SK-N-SH (cell line): ENCODE data around the gene CCDC88C.

Source experiments
- CTCF ChIP-seq: fragments of 200-600 bp; sonication (generic); IDR thresholded peaks from 2 replicates; pipeline ENCODE4 v1.6.1; 2017; ENCODE audit warnings: antibody characterized with exemption, mild to moderate bottlenecking, moderate library complexity
- EP300 ChIP-seq, 2 experiments: IDR thresholded peaks; 2 replicates each; pipeline versions ENCODE4 v1.4.0 to v1.6.1; 2012; ENCODE audit warnings: borderline replicate concordance in 1 of 2, low read depth in 1 of 2, low read length in 1 of 2
- EZH2phosphoT487 ChIP-seq: fragments of 200-600 bp; sonication (generic); IDR thresholded peaks from 2 replicates; pipeline ENCODE4 v1.6.1; 2017; ENCODE audit warnings: low read depth, mixed run types, mild to moderate bottlenecking, antibody characterized with exemption, moderate library complexity, borderline replicate concordance
- MAX ChIP-seq: IDR thresholded peaks from 2 replicates; pipeline ENCODE4 v1.4.0; 2012; ENCODE audit warnings: low read depth
- NFIC ChIP-seq: IDR thresholded peaks from 2 replicates; pipeline ENCODE4 v1.4.0; 2012; ENCODE audit warnings: borderline replicate concordance
- POLR2AphosphoS5 ChIP-seq: IDR thresholded peaks from 2 replicates; pipeline ENCODE4 v1.6.1; 2012; ENCODE audit warnings: low read depth, low read length
- RAD21 ChIP-seq: IDR thresholded peaks from 2 replicates; pipeline ENCODE4 v1.6.1; 2012; ENCODE audit warnings: mild to moderate bottlenecking, low read length
- SMC3 ChIP-seq: IDR thresholded peaks from 2 replicates; pipeline ENCODE4 v1.6.1; 2012; ENCODE audit warnings: low read depth, low read length, improper control_type of control experiment
- TAF1 ChIP-seq: IDR thresholded peaks from 2 replicates; pipeline ENCODE4 v1.6.1; 2012; ENCODE audit warnings: low read depth, mild to moderate bottlenecking, low read length, moderate library complexity, borderline replicate concordance
- USF2 ChIP-seq: fragments of 150-350 bp; IDR thresholded peaks from 2 replicates; pipeline ENCODE4 v1.6.1; 2017; ENCODE audit warnings: antibody characterized with exemption, low read length, low read depth, borderline replicate concordance
- YY1 ChIP-seq: IDR thresholded peaks from 2 replicates; pipeline ENCODE4 v1.4.0; 2012; ENCODE audit warnings: low read depth, mild to moderate bottlenecking

- no peak for TF ChIP-seq EZH2phosphoT487
- no peak for TF ChIP-seq YY1
- no peak for TF ChIP-seq CTCF
- TF ChIP-seq USF2, result no peak
- TF ChIP-seq MAX, result no peak
- TF ChIP-seq TAF1, result no peak
- TF ChIP-seq EP300 (IDR thresholded peaks at IDR 0.05; ENCODE audit: borderline replicate concordance in 1 of 2, low read depth in 1 of 2, low read length in 1 of 2), result no peak
- TF ChIP-seq NFIC, result no peak
- TF ChIP-seq SMC3, result no peak
- no peak for TF ChIP-seq POLR2AphosphoS5
- TF ChIP-seq RAD21, result no peak
Observed at GRCh38 chr14:91371990-91372375, 45.6 kb downstream of the CCDC88C start.
